Measurements from ENCODE around the gene DLK1. TPM values are rescaled to one million over a fixed set of nuclear protein-coding genes. Genes with fewer than 3 reads are reported as not detected.

Gene DLK1
- total and polyA plus RNA-seq, 4 donors = 0.05 to 9.9 (median 1.2) TPM; not detected in 1

GRCh38 chr14:100740929-100741328 lies 14.2 kb downstream of the DLK1 start:
- Histone ChIP-seq H3K4me1 (ENCODE audit: control insufficient read depth in 5 of 5, insufficient read depth in 5 of 5, low read length in 5 of 5) (no peaks in the 10 kb centered on the region), H3K9ac (ENCODE audit: insufficient read depth in 1 of 2, low read length in 2 of 2) (no peak overlapping the region), H3K36me3 (ENCODE audit: control insufficient read depth in 4 of 4, insufficient read depth in 4 of 4, low read length in 4 of 4) (no peaks in the 10 kb centered on the region), H3K4me3 (no peak overlapping the region), H3K9me3 (ENCODE audit: control insufficient read depth in 4 of 4, insufficient read depth in 3 of 4, low read length in 3 of 4) (peaks cover 0 to 8% (median 0%) of the 10 kb centered on the region in 4 donors), H3K27ac (ENCODE audit: low read depth in 1 of 2, low read length in 1 of 2) (no peak overlapping the region), H3K27me3 (ENCODE audit: control insufficient read depth in 3 of 3, insufficient read depth in 3 of 3, low read length in 2 of 3) (peaks cover 0 to 13% (median 0%) of the 10 kb centered on the region in 3 donors)
- WGBS, 2 donors = 95 to 97% methylated on average over 7 of the region's 7 CpGs
- no peak for DNase-seq
- no peak for TF ChIP-seq CTCF (IDR thresholded peaks at IDR 0.05; ENCODE audit: control extremely low read depth, extremely low read depth)
- no peak for ATAC-seq (ENCODE audit: insufficient read depth, low FRiP score)

GRCh38 chr14:100741966-100742365 lies 15.3 kb downstream of the DLK1 start:
- no peak for TF ChIP-seq CTCF (IDR thresholded peaks at IDR 0.05; ENCODE audit: control extremely low read depth, extremely low read depth)
- peaks cover 0 to 8% (median 0%) of the 10 kb centered on the region in 3 donors for H3K27me3 ChIP-seq (ENCODE audit: control insufficient read depth in 3 of 3, insufficient read depth in 3 of 3, low read length in 2 of 3)
- no peak overlapping the region for H3K9ac ChIP-seq (ENCODE audit: insufficient read depth in 1 of 2, low read length in 2 of 2)
- H3K4me1 ChIP-seq (ENCODE audit: control insufficient read depth in 5 of 5, insufficient read depth in 5 of 5, low read length in 5 of 5) = peaks cover 0 to 1% (median 0%) of the 10 kb centered on the region in 5 donors
- peaks cover 0 to 8% (median 0%) of the 10 kb centered on the region in 4 donors for H3K9me3 ChIP-seq (ENCODE audit: control insufficient read depth in 4 of 4, insufficient read depth in 3 of 4, low read length in 3 of 4)
- WGBS, 2 donors = 62 to 63% methylated on average over 3 of the region's 3 CpGs
- no peaks in the 10 kb centered on the region for H3K36me3 ChIP-seq (ENCODE audit: control insufficient read depth in 4 of 4, insufficient read depth in 4 of 4, low read length in 4 of 4)
- no peak for ATAC-seq (ENCODE audit: insufficient read depth, low FRiP score)
- no peak overlapping the region for H3K4me3 ChIP-seq
- H3K27ac ChIP-seq (ENCODE audit: low read depth in 1 of 2, low read length in 1 of 2) = no peak overlapping the region
- no peak for DNase-seq

GRCh38 chr14:100746326-100746725 lies 19.6 kb downstream of the DLK1 start:
- Histone ChIP-seq H3K27me3 (ENCODE audit: control insufficient read depth in 3 of 3, insufficient read depth in 3 of 3, low read length in 2 of 3) (peaks cover 0 to 3% (median 0%) of the 10 kb centered on the region in 3 donors), H3K27ac (ENCODE audit: low read depth in 1 of 2, low read length in 1 of 2) (no peak overlapping the region), H3K9ac (ENCODE audit: insufficient read depth in 1 of 2, low read length in 2 of 2) (no peak overlapping the region), H3K4me1 (ENCODE audit: control insufficient read depth in 5 of 5, insufficient read depth in 5 of 5, low read length in 5 of 5) (peaks cover 0 to 2% (median 0%) of the 10 kb centered on the region in 5 donors), H3K4me3 (no peak overlapping the region), H3K9me3 (ENCODE audit: control insufficient read depth in 4 of 4, insufficient read depth in 3 of 4, low read length in 3 of 4) (peaks cover 0 to 3% (median 0%) of the 10 kb centered on the region in 4 donors), H3K36me3 (ENCODE audit: control insufficient read depth in 4 of 4, insufficient read depth in 4 of 4, low read length in 4 of 4) (no peaks in the 10 kb centered on the region)
- TF ChIP-seq CTCF (IDR thresholded peaks at IDR 0.05; ENCODE audit: control extremely low read depth, extremely low read depth) = no peak
- ATAC-seq (ENCODE audit: insufficient read depth, low FRiP score) (no peak), DNase-seq (peak in 1 of 3 donors; percentile 17)

All from lung (tissue), 12 donors.